HG02970 (cell line): ENCODE results near the gene DHRSX.
"Not testable (repeated sequence)": the region's sequence is repeated elsewhere in the genome, so short reads cannot be mapped to it uniquely, and the experiment has no call there.

Source experiments
- ATAC-seq: cut with Tn5 transposase; IDR thresholded peaks from one replicate; pipeline ENCODE4 v1.9.1; 2021; ENCODE audit warnings: mild to moderate bottlenecking, moderate library complexity, moderate number of reproducible peaks; ENCODE audit not compliant: unreplicated experiment, low FRiP score

Gene DHRSX

GRCh38 chrX:2500803-2501558 is at the start of gene DHRSX, which contains the start of gene ZBED1:
Gene DHRSX (minus strand): TSS chrX:2500976. CDS start chrX:2500925, 51 bp downstream.
Gene ZBED1 (minus strand): TSS chrX:2500976. CDS start chrX:2490719, 10,257 bp downstream.
- ATAC-seq = peak; percentile 51

- ATAC-seq = no peak
Measured at GRCh38 chrX:2549876-2550275, 49.1 kb upstream of the DHRSX start.

GRCh38 chrX:2548711-2549423 is 48.1 kb upstream of the DHRSX start:
- ATAC-seq = no peak

GRCh38 chrX:2547736-2548135 is 47.0 kb upstream of the DHRSX start:
- no peak for ATAC-seq

- no peak for ATAC-seq
Measured at GRCh38 chrX:2546496-2546895, 45.7 kb upstream of the DHRSX start.

GRCh38 chrX:2545144-2545543 is 44.4 kb upstream of the DHRSX start:
- no peak for ATAC-seq

- no peak for ATAC-seq
Measured at GRCh38 chrX:2542826-2543521, 42.2 kb upstream of the DHRSX start.

- ATAC-seq = no peak
Measured at GRCh38 chrX:2541603-2542002, 40.8 kb upstream of the DHRSX start.

GRCh38 chrX:2540426-2540947 is 39.7 kb upstream of the DHRSX start:
- no peak for ATAC-seq

GRCh38 chrX:2539586-2539985 is 38.8 kb upstream of the DHRSX start:
- no peak for ATAC-seq

- ATAC-seq = no peak
Measured at GRCh38 chrX:2538031-2538757, 37.4 kb upstream of the DHRSX start.

- no peak for ATAC-seq
Measured at GRCh38 chrX:2536974-2537373, 36.2 kb upstream of the DHRSX start.

GRCh38 chrX:2536141-2536540 is 35.4 kb upstream of the DHRSX start:
- no peak for ATAC-seq

GRCh38 chrX:2534261-2535021 is 33.7 kb upstream of the DHRSX start:
- not testable (repeated sequence) for ATAC-seq

GRCh38 chrX:2533424-2533823 is 32.6 kb upstream of the DHRSX start:
- ATAC-seq = no peak

- ATAC-seq = no peak
Measured at GRCh38 chrX:2526390-2526789, 25.6 kb upstream of the DHRSX start.

GRCh38 chrX:2523911-2524310 is 23.1 kb upstream of the DHRSX start:
- no peak for ATAC-seq

- ATAC-seq = no peak
Measured at GRCh38 chrX:2521927-2522386, 21.2 kb upstream of the DHRSX start.

GRCh38 chrX:2521092-2521926 is 20.5 kb upstream of the DHRSX start:
- no peak for ATAC-seq
